GM19372 (cell line): ENCODE measurements around the gene MPPED2.

Experiments used
- ATAC-seq: cut with Tn5 transposase; IDR thresholded peaks from one replicate; pipeline ENCODE4 v1.9.1; 2021; ENCODE audit warnings: mild to moderate bottlenecking, low read depth, moderate library complexity; ENCODE audit not compliant: unreplicated experiment

MPPED2 gene

GRCh38 chr11:30538251-30538650 is 47.9 kb downstream of the MPPED2 start:
- no peak for ATAC-seq

GRCh38 chr11:30535818-30536217 is 50.3 kb downstream of the MPPED2 start:
- no peak for ATAC-seq

GRCh38 chr11:30533445-30533947 is 52.7 kb downstream of the MPPED2 start:
- ATAC-seq = no peak

GRCh38 chr11:30527566-30527965 is 58.6 kb downstream of the MPPED2 start:
- ATAC-seq = no peak

- no peak for ATAC-seq
These were observed 59.6 kb downstream of the MPPED2 start for GRCh38 chr11:30526558-30526957.

GRCh38 chr11:30522536-30523243 is 63.5 kb downstream of the MPPED2 start:
- no peak for ATAC-seq

GRCh38 chr11:30521297-30522071 is 64.7 kb downstream of the MPPED2 start:
- ATAC-seq = no peak

- no peak for ATAC-seq
These were observed 73.1 kb downstream of the MPPED2 start for GRCh38 chr11:30513087-30513486.

- no peak for ATAC-seq
These were observed 74.7 kb downstream of the MPPED2 start for GRCh38 chr11:30511408-30511807.

- no peak for ATAC-seq
These were observed 75.4 kb downstream of the MPPED2 start for GRCh38 chr11:30510750-30511149.

- ATAC-seq = no peak
These were observed 76.8 kb downstream of the MPPED2 start for GRCh38 chr11:30509364-30509763.

- ATAC-seq = no peak
These were observed 77.6 kb downstream of the MPPED2 start for GRCh38 chr11:30508594-30508993.

- ATAC-seq = no peak
These were observed 80.5 kb downstream of the MPPED2 start for GRCh38 chr11:30505603-30506002.

GRCh38 chr11:30504468-30504867 is 81.7 kb downstream of the MPPED2 start:
- no peak for ATAC-seq

GRCh38 chr11:30503156-30503555 is 83.0 kb downstream of the MPPED2 start:
- no peak for ATAC-seq

- ATAC-seq = no peak
These were observed 83.8 kb downstream of the MPPED2 start for GRCh38 chr11:30502305-30502704.

GRCh38 chr11:30501744-30502143 is 84.4 kb downstream of the MPPED2 start:
- no peak for ATAC-seq

- ATAC-seq = no peak
These were observed 86.2 kb downstream of the MPPED2 start for GRCh38 chr11:30499940-30500339.

GRCh38 chr11:30497600-30497999 is 88.6 kb downstream of the MPPED2 start:
- ATAC-seq = no peak

- ATAC-seq = no peak
These were observed 89.2 kb downstream of the MPPED2 start for GRCh38 chr11:30496935-30497334.

- ATAC-seq = no peak
These were observed 90.7 kb downstream of the MPPED2 start for GRCh38 chr11:30495437-30495836.

- no peak for ATAC-seq
These were observed 96.6 kb downstream of the MPPED2 start for GRCh38 chr11:30489511-30489910.
